HG02943 (cell line): ENCODE measurements around the gene PCP4L1.
A peak's percentile ranks its signal among the peaks of the same experiment; 100 is the strongest.
"Not testable (repeated sequence)": the region's sequence is repeated elsewhere in the genome, so short reads cannot be mapped to it uniquely, and the experiment has no call there.

Source experiments
- ATAC-seq: cut with Tn5 transposase; IDR thresholded peaks from one replicate; pipeline ENCODE4 v1.9.1; 2021; ENCODE audit warnings: mild to moderate bottlenecking, low read depth, moderate library complexity; ENCODE audit not compliant: unreplicated experiment

The PCP4L1 gene

DNA sequence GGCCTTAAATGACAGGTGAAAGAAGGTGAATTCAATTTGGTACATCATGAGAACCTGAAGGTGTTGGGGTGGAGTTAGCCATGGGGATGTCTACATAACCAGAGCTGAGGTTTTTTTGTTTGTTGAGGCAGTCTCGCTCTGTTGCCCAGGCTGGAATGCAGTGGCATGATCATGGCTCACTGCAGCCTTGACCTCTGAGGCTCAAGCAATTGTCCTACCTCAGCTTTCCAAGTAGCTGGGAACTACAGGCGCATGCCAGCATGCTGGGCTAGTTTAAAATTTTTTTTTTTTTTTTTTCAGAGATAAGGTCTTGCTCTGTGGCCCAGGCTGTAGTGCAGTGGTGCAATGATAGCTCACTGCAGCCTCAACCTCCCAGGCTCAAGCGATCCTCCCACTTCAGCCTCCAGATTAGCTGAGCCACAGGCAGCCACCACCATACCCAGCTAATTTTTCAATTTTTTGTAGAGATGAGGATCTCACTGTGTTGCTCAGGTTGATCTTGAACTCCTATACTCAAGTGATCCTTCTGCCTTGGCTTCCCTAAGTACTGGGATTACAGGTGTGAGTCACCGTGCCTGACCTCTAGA is 53.1 kb downstream of the PCP4L1 start:
- ATAC-seq, result no peak

DNA sequence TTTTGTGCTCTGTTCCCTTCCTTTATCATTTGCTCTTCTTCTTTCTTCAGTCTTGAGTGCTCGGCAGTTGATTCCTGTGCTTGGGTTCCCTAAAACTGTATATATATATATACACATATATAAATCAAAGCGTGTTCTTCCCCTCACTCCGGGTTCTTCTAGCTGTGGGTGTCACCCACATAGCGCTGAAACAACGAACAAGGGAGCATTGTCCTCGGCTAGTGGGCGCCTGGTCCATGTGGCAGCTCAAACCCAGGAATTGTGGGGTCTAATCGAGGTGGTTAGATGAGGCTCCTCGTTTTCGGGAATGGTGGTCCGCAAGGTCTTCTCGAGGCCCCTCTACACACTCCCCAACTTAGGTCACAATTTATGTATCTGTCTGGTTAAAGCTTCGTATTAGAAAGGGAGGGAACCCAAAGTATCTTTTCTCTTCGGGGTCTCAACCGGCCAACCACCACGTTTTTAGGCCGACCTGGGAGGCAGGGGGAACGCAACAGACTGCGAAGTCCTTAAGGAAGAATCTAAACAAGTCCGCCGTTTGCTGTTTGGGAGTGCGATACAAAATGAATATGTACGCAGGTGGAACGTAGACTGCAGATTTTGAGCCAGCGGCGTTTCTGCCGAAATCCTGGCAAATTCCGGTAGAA is 55.1 kb downstream of the PCP4L1 start:
- peak; percentile 15 for ATAC-seq

DNA sequence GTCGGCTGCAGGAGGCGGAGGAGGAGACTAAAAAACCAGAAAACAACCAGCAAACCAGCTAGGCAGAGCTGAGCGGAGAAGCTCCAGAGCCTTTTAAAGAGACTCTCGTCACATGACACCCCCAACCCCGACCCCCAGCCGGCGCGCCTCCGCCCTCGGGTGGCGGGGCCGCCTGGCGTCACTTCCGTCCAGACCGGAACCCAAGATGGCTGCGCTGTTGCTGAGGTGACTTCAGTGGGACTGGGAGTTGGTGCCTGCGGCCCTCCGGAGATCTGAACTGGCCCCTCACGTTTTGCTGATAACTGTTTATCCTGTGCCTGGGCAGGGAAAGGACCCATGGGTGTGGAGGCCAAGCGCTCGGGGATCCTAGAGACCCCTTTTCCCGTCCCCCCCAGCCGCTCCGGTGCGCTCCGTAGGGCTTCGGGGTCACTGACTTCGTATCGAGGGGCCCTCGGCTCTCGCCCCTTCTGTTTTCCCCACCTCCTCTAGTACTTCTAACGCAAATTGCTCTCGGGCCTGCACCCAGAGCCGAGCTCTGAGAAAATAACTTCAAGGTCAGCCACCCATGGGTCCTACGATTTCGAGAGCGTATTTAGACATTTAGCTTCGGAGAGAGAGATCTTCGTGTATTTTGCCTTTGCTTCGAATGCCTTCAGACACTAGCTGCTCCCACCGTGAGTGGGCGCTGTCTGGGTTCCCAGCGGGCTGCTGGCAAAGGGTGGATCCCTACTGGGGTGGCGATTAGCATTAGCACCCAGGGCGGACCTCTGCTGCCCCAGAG is 55.8 kb downstream of the PCP4L1 start, which contains the start of gene SDHC:
Gene SDHC, plus strand, starts transcription at position 181 of the 781 bp plus-strand sequence. Its CDS starts 25 bp downstream, at position 206.
- ATAC-seq, result peak; percentile 91

DNA sequence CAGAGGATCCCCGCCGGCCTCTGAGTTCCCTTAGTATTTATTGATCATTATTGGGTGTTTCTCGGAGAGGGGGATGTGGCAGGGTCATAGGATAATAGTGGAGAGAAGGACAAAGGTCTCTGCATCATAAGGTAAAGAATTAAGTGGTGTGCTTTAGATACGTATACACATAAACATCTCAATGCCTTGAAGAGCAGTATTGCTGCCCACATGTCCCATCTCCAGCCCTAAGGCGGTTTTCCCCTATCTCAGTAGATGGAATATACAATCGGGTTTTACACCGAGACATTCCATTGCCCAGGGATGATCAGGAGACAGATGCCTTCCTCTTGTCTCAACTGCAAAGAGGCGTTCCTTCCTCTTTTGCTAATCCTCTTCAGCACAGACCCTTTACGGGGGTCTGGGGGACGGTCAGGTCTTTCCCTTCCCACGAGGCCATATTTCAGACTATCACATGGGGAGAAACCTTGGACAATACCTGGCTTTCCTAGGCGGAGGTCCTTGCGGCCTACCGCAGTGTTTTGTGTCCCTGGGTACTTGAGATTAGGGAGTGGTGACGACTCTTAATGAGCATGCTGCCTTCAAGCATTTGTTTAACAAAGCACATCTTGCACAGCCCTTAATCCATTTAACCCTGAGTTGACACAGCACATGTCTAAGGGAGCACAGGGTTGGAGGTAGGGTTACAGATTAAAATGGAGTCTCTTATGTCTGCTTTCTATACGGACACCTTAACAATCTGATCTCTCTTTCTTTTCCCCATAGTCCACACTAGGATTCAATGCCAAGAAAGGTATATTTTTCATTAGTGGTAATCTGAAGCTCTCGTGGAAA is 57.5 kb downstream of the PCP4L1 start:
- not testable (repeated sequence) for ATAC-seq

DNA sequence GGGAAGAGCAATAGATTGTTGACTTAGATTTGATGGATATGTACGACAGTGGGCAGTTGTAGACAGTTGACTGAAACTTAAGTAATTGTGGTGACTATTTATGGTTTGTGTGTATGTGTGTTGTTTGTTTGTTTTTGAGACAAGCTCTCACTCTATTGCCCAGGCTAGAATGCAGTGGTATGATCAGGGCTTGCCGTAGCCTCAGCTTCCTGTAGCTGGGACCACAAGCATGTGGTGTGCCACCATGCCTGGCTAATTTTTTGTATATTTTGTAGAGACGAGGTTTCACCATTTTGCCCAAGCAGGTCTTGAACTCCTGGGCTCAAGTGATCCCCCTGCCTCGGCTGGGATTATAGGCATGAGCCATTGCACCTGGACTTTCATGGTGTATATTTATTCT is 65.5 kb downstream of the PCP4L1 start:
- no peak for ATAC-seq

DNA sequence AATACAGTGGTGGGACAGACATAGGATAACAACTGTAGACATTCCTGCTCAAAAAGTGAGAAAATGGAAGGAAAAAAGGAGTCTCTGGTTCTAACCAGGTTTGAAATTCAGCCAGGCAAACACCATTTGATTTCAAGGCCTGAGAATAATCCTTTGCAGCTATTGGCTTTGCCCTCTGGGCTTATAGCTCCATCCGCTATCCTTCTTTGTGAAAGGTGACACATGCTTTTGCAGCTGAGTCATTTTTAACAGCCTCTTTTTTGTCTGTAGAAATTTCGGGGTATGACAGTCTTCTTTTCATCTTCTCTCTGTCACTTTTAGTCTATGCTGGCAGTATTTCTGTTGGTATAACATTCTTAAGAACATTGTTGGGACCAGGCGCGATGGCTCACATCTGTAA is 71.8 kb downstream of the PCP4L1 start:
- no peak for ATAC-seq

DNA sequence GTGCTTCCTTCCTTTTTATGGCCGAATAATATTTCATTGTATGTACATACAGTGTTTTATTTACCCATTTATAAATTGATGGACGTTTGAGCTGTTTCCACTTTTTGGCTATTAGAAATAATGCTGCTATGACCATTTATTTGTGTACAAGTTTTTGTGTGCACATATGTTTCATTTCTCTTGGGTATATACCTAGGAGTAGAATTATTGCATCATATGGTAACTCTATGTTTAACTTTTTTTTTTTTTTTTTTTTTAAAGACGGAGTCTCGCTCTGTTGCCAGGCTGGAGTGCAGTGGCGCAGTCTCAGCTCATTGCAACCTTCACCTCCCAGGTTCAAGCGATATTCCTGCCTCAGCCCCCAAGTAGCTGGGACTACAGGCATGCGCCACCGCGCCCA is 74.6 kb downstream of the PCP4L1 start:
- ATAC-seq, result no peak
